COLO668 (cell line): ENCODE data around the gene SLAMF8.
A peak's percentile ranks its signal among the peaks of the same experiment; 100 is the strongest.

Experiments
- DNase-seq: peaks from one replicate; lab custom pipeline; 2025; ENCODE audit not compliant: unreplicated experiment; lab: John Stamatoyannopoulos, UW

The SLAMF8 gene

GRCh38 chr1:159868766-159869165 is 42.1 kb downstream of the SLAMF8 start:
- no peak for DNase-seq

- peak; percentile 24 for DNase-seq
These were observed 42.5 kb downstream of the SLAMF8 start for GRCh38 chr1:159869173-159869572.

- DNase-seq: no peak
These were observed 42.9 kb downstream of the SLAMF8 start for GRCh38 chr1:159869607-159870006.

GRCh38 chr1:159870704-159871103 is 44.0 kb downstream of the SLAMF8 start:
- no peak for DNase-seq

- DNase-seq: no peak
These were observed 46.2 kb downstream of the SLAMF8 start for GRCh38 chr1:159872891-159873290.

GRCh38 chr1:159873530-159874143 is 47.0 kb downstream of the SLAMF8 start:
- no peak for DNase-seq

- peak; percentile 37 for DNase-seq
These were observed 51.2 kb downstream of the SLAMF8 start for GRCh38 chr1:159877695-159878444.

GRCh38 chr1:159879136-159879535 is 52.5 kb downstream of the SLAMF8 start:
- DNase-seq: no peak

GRCh38 chr1:159879977-159880376 is 53.3 kb downstream of the SLAMF8 start:
- DNase-seq: no peak

- no peak for DNase-seq
These were observed 53.8 kb downstream of the SLAMF8 start for GRCh38 chr1:159880430-159880829.

GRCh38 chr1:159881622-159882526 is 55.2 kb downstream of the SLAMF8 start:
- DNase-seq: peak; percentile 98

- DNase-seq: no peak
These were observed 55.8 kb downstream of the SLAMF8 start for GRCh38 chr1:159882527-159882862.

- no peak for DNase-seq
These were observed 56.5 kb downstream of the SLAMF8 start for GRCh38 chr1:159883134-159883533.

- no peak for DNase-seq
These were observed 57.6 kb downstream of the SLAMF8 start for GRCh38 chr1:159884296-159884695.
